T-helper 1 cell (primary cell): Measurements from ENCODE around the gene FGFR3.
"Not testable (repeated sequence)": the region's sequence is repeated elsewhere in the genome, so short reads cannot be mapped to it uniquely, and the experiment has no call there.

ENCODE experiments used
- DNase-seq, 5 donors: peaks; one replicate each; pipeline ENCODE4 v3.0.0-alpha.2; 2012 to 2020

The FGFR3 gene

DNA sequence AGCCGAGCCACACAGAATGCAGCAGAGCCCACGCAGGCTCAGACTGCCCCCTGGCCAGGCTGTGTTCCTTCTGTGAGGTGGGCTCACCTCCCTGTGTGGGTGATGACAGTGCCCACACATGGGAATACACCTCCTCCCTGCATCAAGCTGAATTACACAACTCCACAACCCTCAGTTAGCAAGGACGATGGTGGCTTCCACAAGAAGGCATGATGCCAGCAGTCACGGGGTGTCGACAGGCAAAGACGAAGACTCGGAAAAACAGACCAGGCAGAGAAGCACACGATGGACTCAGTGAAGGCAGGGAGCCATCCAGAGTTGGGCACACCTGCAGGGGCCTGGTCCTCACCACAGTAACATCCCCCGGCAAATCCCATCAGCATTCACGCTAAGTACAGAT lies 50.8 kb downstream of the FGFR3 start:
- no peak for DNase-seq

DNA sequence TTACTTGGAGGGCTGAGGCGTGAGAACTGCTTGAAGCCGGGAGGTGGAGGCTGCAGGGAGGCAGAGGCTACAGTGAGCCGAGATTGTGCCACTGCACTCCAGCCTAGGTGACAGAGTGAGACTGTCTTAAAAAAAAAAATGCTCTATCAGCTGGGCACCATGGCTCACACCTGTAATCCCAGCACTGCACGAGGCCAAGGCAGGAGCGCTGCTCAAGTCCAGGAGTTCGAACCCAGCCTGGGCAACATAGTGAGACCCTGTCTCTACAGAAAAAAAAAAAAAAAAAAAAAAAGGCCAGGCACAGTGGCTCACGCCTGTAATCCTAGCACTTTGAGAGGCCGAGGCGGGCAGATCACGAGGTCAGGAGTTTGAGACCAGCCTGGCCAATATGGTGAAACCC lies 51.5 kb downstream of the FGFR3 start:
- DNase-seq, result not testable (repeated sequence)

DNA sequence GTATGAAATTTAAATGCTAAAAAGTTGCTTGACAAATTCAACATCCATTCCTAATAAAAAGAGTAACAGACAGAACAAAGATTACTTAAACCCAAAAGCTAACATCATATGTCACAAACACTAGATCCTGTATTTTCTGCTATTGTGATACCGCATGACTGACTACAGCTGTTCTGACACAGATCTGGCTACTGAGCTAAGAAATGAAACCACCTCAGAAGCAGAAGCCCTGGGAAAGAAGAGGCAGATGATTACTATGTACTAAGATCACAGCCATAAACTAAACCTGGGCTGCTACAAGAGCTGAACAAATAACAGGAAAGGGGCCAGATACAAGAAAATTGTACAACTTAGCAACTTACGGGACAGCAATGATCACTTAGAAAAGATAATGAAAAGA lies 53.5 kb downstream of the FGFR3 start:
- no peak for DNase-seq

DNA sequence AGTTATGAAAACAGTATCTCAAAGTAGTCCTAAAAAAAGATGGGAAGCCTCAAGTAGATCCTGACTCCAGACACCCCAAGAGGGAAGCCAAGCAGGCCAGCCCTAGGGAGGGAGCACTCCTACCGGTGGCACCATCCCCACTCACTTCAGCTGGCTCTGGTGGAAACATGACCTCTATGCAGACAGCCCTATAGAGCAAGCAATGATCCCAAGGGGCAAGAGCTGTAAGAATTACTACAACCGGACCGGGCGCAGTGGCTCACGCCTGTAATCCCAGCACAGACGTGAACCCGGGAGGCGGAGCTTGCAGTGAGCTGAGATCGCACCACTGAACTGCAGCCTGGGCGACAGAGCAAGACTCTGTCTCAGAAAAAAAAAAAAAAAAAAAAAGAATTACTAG lies 57.2 kb downstream of the FGFR3 start:
- DNase-seq, result no peak

DNA sequence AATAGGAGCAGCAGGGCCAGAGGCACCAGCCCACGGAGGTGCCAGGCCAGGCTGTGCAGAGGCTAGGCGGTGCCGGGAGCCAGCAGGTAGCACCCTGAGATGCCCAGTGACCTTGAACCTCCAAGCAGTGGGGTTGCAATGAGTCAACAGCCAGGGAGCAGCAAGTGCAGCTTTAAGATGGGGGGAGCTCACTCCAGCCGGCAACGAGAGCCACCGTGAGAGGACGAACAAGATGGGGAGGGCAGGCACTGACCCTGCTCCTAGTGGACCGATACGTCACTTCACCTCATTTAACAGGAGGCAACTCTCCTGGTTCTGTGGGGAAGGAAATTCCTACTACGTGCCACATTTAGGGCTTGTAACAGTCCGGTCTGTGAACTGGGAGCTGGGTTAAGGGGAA lies 58.1 kb downstream of the FGFR3 start:
- DNase-seq, result no peak

DNA sequence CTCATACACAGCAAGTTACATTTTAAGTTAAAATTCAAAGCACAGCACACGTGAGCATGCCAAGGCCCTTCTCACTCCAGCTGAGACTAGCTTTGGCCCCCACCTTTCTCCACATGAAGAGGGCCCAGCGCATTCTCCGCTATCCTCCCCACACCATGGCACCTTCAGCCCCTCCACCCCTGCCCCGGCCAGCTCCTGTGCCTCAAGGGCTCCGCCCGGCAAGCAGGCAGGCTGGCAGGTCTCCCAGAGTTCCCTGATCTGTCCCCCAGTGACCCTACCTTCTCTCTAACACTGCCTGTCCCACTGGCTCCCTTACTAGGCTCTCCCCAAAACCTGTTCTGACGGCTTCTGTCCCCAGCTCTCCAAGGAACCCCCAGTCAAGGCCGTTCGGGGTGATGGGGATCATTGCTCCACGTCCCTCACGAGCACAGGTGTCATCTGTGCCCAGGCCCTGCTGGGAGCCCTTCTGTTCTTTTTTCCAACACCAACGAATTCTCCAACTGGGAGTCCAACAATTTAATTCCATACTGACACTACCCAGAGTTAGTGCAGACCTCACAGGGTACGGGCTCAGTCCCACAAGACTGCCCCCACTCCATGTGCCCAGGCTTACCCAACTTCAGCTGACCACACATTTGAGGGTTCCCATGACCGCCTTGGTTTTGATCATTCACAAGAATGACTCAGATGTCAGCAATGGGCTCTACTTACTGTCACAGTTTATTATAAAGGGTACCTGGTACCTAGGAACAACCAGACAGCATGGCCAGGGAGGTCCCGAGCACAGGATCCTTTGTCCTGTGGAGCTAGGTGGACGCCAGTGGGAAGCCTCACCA lies 58.7 kb downstream of the FGFR3 start:
- DNase-seq, result no peak

DNA sequence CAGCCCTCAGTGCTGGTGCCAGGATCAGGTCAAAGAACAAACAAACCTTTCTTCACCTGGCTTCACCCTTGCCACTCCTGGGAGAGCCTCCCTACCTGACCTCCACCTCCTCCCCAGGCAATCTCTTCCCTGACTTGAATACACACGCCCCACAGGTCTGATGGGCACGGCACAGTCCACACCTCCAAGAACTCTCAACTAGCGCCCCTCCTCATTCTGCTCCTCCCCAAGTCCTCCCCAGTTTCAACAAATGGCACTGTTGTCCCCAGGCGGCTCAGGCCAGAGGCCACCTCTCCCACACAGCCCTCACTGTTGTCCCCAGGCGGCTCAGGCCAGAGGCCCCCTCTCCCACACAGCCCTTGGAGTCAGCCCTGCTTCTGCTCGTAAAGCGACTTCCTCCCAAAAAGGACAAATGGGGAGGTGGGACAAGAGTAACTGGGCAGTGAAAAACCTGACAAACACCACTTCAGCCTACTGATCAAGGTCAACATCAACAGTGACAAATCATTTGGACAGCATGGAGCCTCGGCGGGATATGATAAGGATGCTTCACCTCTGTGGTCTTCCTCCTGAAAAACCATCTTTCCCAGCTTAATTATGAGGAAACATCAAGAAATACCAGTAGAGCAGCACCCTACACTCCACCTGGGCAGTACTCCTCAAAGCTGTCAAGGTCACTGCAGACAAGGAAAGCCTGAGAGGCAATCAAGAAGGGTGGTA lies 60.0 kb downstream of the FGFR3 start:
- no peak for DNase-seq

DNA sequence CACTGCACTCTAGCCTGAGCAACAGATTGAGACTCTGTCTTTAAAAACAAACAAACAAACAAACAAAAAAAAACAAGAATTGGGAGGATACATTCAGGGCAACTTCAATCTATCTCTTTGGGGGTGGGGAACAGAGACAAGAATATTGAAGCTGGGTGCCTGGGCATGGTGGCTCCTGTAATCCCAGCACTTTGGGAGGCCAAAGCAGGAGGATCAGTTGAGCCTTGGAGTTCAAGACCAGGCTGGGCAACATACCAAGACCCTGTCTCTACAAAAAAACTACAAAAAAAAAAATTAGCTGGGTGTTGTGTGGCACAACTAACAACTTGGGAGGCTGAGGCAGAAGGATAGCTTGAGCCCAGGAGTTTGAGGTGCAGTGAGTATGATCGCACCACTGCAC lies 61.7 kb downstream of the FGFR3 start:
- no peak for DNase-seq

DNA sequence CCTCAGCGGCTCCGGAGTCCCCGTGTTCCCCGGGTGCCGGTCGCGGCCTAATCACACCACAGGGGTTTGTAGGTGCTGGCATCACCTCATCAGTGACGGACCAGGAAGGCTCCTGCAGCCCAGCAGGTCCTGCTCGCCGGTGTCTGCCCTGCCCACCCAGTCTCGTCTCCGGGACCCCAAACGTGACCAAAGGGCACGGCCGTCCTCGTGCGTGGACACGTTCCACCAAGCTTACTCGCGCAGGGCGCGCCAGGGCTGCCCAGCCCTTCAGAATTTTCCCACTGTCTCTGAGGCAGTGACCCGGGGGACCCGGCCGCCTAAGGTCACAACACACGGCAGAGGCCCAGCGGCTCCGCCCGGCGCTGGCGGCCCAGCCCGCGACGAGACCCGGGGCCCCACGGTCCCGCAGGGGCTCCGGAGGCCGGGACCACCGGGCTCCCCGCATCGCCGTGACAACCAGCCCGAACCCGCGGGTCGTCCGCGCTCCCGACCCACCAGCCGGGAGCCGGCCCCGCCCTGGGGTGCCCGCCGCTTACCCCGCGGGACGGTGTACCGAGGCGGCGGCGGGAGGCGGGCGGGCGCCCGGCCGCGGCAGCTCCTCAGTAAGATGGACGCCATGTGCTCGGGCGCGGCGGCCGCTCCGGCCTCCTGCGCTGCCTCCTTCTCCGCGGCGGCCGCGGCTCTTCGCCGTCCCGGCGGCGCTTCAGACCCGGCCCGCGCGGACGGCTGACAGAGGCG lies 62.4 kb downstream of the FGFR3 start:
- DNase-seq, result no peak

DNA sequence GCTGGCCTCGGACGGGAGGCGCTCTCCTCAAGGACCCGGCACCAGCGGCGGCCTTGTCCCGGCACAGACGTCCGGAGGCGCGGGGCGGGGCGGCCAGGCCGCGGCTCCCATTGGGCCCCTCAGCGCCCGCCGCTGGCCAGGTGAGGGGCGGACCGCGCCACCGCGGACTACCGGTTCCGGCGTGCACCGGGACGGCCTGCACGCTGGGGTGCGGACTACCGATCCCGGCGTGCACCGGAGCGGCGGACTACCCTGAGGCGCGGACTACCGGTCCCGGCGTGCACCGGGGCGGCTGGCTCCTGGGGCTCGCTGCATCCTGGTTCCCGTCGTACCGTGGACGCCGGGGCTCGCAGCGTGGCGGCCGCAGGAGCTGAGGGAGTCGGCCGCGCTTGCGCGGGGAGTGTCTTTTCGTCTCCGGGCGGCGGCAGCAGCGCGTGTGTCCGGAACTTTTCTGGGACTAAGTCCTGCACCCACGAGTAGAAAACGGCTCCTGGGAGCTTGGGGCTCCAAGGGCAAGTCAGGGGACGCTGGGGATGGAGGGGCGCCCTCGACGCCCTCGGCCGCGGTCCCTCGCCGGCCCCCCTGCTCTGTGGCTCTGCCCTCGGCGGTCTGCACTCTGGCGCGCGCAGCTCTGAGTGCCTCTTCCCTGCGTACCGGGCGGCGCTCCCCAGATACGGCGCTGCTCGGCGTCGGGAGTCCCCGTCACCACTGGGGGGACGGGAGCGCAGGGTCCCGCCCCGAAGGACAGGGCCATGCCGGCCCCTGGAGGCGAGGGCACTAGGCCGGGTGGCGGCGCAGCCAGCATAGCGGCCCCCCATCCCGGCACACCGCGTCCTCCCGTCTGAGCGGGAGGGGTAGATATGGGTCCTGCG lies 63.2 kb downstream of the FGFR3 start, which contains the start of gene LETM1:
Gene LETM1 (minus strand): TSS at position 86 of the 872 bp plus-strand sequence. CDS start 206 bp downstream, outside the sequence.
- peak; percentile 85 to 96 (median 88) for DNase-seq

DNA sequence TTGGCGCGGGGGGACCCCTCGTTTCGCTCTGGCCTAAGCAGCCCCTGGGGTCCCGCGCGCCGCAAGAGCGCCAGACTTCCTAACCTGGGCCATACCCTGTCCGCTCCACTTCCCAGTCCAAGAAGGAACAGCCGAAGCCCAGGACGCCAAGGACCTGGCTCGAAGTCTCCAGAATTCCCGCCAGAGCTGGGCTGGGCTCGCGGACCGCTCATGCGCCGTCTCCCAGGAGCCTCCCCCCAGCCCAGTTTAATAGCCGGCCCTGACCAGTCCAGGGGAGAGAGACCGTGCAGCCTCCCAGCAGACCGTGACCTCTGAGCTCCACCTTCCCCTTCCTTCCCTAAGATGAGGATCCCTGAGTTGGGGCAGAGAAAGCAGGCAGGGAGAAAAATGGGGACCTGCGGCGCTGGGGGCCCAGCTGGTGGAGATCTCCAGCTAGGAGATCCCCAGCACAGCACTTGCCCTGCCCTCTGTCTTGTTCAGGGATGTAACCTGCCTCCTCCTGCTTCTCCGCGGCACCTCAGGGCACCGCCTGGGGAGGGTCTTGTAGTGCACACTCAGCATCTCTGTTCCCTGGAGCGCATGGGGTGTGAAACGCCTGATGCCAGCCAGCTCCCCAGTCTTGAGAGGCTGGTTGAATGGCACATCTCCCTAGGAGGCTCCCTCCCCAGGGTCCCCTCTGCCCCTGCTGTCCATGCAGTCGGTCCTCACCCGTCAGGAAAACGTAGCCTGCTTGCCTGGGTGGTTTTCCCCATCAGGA lies 64.0 kb downstream of the FGFR3 start:
- DNase-seq, result peak in 1 of 5 donors; percentile 3

DNA sequence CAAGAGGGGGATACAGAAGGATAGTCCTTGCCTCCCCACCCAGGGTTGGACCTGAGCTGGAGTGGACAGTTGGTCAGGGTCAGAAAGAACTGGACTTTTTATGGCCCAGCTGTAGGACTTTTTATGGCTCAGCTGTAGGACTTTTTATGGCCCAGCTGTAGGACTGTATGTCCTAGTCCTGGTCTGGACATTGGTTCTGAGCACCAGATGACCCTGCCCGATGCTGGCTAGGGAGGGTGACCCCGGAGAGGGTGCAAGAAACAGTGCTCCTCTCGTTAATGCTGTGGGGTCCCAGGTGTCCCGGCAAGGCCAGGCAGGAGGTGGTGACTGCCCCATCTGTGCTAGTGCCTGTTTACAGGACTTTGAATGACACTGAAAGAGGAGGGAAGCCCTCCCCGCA lies 64.8 kb downstream of the FGFR3 start:
- no peak for DNase-seq
